ENCODE data around the gene NUDCD3.

Gene NUDCD3

DNA sequence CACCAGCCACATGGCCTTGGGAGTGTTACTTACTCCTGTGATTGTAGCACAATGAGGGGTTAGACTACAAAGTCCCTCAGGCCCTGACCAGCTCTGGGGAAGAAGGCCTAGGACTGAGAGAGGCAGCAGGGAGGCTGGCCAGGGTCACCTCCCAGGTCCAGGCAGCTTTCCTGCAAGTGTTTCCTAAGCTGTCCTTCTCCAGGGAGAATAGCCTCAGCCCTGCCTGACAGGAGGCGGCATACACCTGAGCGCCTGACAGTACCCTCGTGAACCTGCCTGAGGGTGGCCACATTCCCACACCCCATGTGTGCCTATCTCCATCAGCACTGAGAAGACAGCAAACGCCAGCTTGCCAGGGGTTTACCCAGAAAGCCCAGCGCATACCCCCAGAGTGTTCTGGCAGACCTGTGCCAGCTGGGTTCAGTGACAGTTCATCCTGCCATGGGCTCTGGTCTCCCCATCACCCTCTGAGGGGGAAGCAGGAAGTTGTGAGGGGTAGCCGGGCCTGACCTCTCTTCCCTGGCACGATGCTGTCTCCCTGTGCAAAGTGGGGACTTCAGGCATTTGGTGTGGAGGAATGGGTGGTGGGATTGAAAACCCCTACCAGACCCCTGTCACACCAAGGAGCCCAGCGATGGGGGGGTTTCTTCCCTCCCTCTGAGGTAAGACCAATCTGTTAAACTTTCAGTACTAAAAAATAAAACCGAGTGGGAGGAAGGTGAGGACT is 108.8 kb downstream of the NUDCD3 start:
- H3K9me3 ChIP-seq (ENCODE audit: insufficient read depth, low read length), result no peaks in the 10 kb centered on the region
- TF ChIP-seq, protein P1, sequence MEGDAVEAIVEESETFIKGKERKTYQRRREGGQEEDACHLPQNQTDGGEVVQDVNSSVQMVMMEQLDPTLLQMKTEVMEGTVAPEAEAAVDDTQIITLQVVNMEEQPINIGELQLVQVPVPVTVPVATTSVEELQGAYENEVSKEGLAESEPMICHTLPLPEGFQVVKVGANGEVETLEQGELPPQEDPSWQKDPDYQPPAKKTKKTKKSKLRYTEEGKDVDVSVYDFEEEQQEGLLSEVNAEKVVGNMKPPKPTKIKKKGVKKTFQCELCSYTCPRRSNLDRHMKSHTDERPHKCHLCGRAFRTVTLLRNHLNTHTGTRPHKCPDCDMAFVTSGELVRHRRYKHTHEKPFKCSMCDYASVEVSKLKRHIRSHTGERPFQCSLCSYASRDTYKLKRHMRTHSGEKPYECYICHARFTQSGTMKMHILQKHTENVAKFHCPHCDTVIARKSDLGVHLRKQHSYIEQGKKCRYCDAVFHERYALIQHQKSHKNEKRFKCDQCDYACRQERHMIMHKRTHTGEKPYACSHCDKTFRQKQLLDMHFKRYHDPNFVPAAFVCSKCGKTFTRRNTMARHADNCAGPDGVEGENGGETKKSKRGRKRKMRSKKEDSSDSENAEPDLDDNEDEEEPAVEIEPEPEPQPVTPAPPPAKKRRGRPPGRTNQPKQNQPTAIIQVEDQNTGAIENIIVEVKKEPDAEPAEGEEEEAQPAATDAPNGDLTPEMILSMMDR (IDR thresholded peaks at IDR 0.05; ENCODE audit: insufficient read depth, low read length, poor library complexity, severe bottlenecking), result no peak
- no peak for TF ChIP-seq EZH2phosphoT487 (conservative IDR thresholded peaks at IDR 0.05; ENCODE audit: low read length)
- H3K36me3 ChIP-seq (ENCODE audit: low read length), result no peaks in the 10 kb centered on the region
- no peaks in the 10 kb centered on the region for H3K9me2 ChIP-seq (replicated peaks; ENCODE audit: insufficient read depth, low read length)
- H3F3A ChIP-seq (ENCODE audit: insufficient read depth), result peaks cover 5% of the 10 kb centered on the region; the same call in 1 of the 2 replicates
- no peaks in the 10 kb centered on the region for H3K79me2 ChIP-seq (ENCODE audit: insufficient read depth, low read length)
- H3K9ac ChIP-seq (ENCODE audit: low read length), result no peak overlapping the region
- no peak overlapping the region for H3K4me3 ChIP-seq (ENCODE audit: insufficient read depth, low read length, poor library complexity, severe bottlenecking)
- no peaks in the 10 kb centered on the region for H3K27me3 ChIP-seq (ENCODE audit: low read length)
- H3K27ac ChIP-seq (ENCODE audit: low read depth, low read length), result no peak overlapping the region
- H4K20me1 ChIP-seq (ENCODE audit: low read depth, low read length), result no peaks in the 10 kb centered on the region
- H3K4me2 ChIP-seq (ENCODE audit: low read depth, low read length, poor library complexity, severe bottlenecking), result no peak overlapping the region
- no peak overlapping the region for H2AFZ ChIP-seq (ENCODE audit: low read depth, low read length, severe bottlenecking)

DNA sequence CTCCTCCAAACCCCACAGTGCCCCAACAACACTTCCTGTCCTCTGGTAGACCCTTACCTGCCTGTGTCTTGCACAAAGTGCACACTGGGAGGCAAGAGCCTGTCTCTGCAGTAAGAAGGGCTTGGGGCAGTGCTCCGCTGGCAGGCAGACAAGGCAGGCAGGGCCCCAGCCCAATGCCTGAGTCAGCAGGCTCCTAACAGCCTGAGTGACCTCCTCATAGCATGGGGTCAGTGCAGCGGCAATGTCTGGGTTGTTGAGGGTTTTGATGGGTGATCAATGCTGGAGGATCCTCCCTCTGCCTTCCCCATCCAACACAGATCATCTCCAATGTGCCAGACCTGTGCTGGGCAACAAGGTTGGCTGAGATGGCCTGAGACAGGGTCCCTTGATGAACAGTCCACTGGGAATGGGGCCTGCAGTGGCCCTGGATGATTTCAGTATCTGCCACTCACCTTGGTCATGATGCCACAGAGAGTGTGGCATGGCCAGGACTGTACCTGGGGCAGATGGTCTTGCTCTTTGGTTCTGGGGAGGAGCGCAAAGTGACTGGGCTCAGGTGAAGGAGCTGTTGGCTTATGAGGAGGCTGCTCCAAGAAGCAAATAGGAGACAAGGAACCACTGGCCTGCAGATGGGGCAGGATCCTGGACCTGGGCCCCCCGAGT is 109.5 kb downstream of the NUDCD3 start:
- peaks cover 5% of the 10 kb centered on the region; the same call in 1 of the 2 replicates for H3F3A ChIP-seq (ENCODE audit: insufficient read depth)
- no peak overlapping the region for H3K4me2 ChIP-seq (ENCODE audit: low read depth, low read length, poor library complexity, severe bottlenecking)
- H3K36me3 ChIP-seq (ENCODE audit: low read length), result no peaks in the 10 kb centered on the region
- no peaks in the 10 kb centered on the region for H3K27me3 ChIP-seq (ENCODE audit: low read length)
- H4K20me1 ChIP-seq (ENCODE audit: low read depth, low read length), result no peaks in the 10 kb centered on the region
- H2AFZ ChIP-seq (ENCODE audit: low read depth, low read length, severe bottlenecking), result no peak overlapping the region
- H3K4me3 ChIP-seq (ENCODE audit: insufficient read depth, low read length, poor library complexity, severe bottlenecking), result no peak overlapping the region
- no peak overlapping the region for H3K27ac ChIP-seq (ENCODE audit: low read depth, low read length)
- H3K9me2 ChIP-seq (replicated peaks; ENCODE audit: insufficient read depth, low read length), result no peaks in the 10 kb centered on the region
- no peaks in the 10 kb centered on the region for H3K79me2 ChIP-seq (ENCODE audit: insufficient read depth, low read length)
- no peak for TF ChIP-seq EZH2phosphoT487 (conservative IDR thresholded peaks at IDR 0.05; ENCODE audit: low read length)
- TF ChIP-seq, protein P1 (IDR thresholded peaks at IDR 0.05; ENCODE audit: insufficient read depth, low read length, poor library complexity, severe bottlenecking), result no peak
- H3K9ac ChIP-seq (ENCODE audit: low read length), result no peak overlapping the region
- H3K9me3 ChIP-seq (ENCODE audit: insufficient read depth, low read length), result no peaks in the 10 kb centered on the region

DNA sequence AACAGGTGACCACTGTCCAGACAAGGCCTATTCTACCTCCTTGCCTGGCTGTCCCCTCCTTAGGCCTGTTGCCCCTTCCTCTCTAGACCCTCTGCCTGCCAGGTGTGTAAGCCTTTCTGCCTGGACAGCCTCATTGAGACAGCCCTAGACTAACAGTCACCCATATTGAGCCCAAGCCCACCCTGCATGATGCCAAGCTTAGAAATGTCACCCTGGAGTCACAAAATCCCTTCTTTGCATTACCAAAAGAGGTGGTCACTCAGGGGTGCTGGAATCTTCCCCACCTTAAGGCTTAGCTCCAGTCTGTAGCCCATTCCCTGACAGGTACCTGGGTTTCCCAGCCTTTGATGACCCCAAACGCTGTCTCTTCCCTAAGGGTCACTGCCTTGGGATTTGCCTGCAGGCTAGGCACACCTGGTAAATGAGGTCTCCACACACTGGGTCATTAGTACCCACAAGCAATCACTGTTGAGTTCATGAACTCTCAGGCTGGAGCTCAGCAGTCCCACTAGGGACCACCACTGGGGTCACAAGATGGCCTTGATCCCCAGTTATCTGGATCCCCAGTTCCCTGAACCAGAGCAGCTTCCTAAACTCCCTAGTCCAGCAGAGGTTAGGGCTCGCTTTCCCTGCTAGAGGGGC is 110.1 kb downstream of the NUDCD3 start:
- Histone ChIP-seq H3K79me2 (ENCODE audit: insufficient read depth, low read length) (no peaks in the 10 kb centered on the region), H3K4me3 (ENCODE audit: insufficient read depth, low read length, poor library complexity, severe bottlenecking) (no peak overlapping the region), H3F3A (ENCODE audit: insufficient read depth) (peaks cover 5% of the 10 kb centered on the region; the same call in 1 of the 2 replicates), H3K9me2 (replicated peaks; ENCODE audit: insufficient read depth, low read length) (no peaks in the 10 kb centered on the region), H2AFZ (ENCODE audit: low read depth, low read length, severe bottlenecking) (no peak overlapping the region), H3K36me3 (ENCODE audit: low read length) (no peaks in the 10 kb centered on the region), H3K9me3 (ENCODE audit: insufficient read depth, low read length) (no peaks in the 10 kb centered on the region), H4K20me1 (ENCODE audit: low read depth, low read length) (no peaks in the 10 kb centered on the region), H3K9ac (ENCODE audit: low read length) (no peak overlapping the region), H3K27me3 (ENCODE audit: low read length) (no peaks in the 10 kb centered on the region), H3K4me2 (ENCODE audit: low read depth, low read length, poor library complexity, severe bottlenecking) (no peak overlapping the region), H3K27ac (ENCODE audit: low read depth, low read length) (no peak overlapping the region)
- no peak for TF ChIP-seq EZH2phosphoT487 (conservative IDR thresholded peaks at IDR 0.05; ENCODE audit: low read length)
- TF ChIP-seq, protein P1 (IDR thresholded peaks at IDR 0.05; ENCODE audit: insufficient read depth, low read length, poor library complexity, severe bottlenecking), result no peak

Measured in SU-DHL-6 (cell line).